Endothelial cell of umbilical vein (primary cell): ENCODE data around the gene GLRA2. TPM values are rescaled to one million over a fixed set of nuclear protein-coding genes. Genes with fewer than 3 reads are reported as not detected.

ENCODE experiments used
- BruUV-seq: library from RNA; stranded (reverse); fragments of 400-500 nt; replicated peaks from 2 replicates; lab custom pipeline; 2021; lab: Mats Ljungman, UMichigan
- CTCF ChIA-PET: fragments of 300-600, 350-600 bp; sonication (Branson Sonifier 250); formaldehyde crosslinking; loops from one replicate; lab custom pipeline; 2021; ENCODE audit warnings: antibody characterized with exemption, inconsistent platforms; lab: Charles Lee
- POLR2A ChIA-PET: fragments of 300-600, 350-600 bp; sonication (Branson Sonifier 250); formaldehyde crosslinking; loops from one replicate; lab custom pipeline; 2021; ENCODE audit warnings: antibody characterized with exemption, inconsistent platforms; lab: Charles Lee
- DNase-seq: peaks from one replicate; pipeline ENCODE4 v3.0.0-alpha.2; 2011; ENCODE audit warnings: low read depth, low spot score
- FAIRE-seq: peaks from 2 replicates; lab custom pipeline; 2011; peaks lifted over from hg19 to GRCh38; lab: Jason Lieb, UNC
- H2AFZ ChIP-seq: 2 replicates; pipeline ENCODE4 v1.6.0; 2012; ENCODE audit warnings: low read depth, low read length, control low read depth, inconsistent platforms
- H3K27ac ChIP-seq: 2 replicates; pipeline ENCODE4 v1.5.1; 2011; ENCODE audit warnings: low read depth, mild to moderate bottlenecking, control low read depth, low read length, moderate library complexity; ENCODE audit not compliant: insufficient read depth
- H3K27me3 ChIP-seq, 2 experiments: 2 replicates each; pipeline versions ENCODE4 v1.6.0 to v1.6.1; 2011; ENCODE audit warnings: low read length in 2 of 2, mixed read lengths in 1 of 2; ENCODE audit not compliant: control insufficient read depth in 2 of 2, insufficient read depth in 2 of 2
- H3K36me3 ChIP-seq, 2 experiments: 2 replicates in 1 of 2; 3 replicates in 1 of 2; pipeline ENCODE4 v1.5.1; 2011; ENCODE audit warnings: low read length in 2 of 2, mild to moderate bottlenecking in 1 of 2, moderate library complexity in 1 of 2; ENCODE audit not compliant: control insufficient read depth in 2 of 2, insufficient read depth in 2 of 2; ENCODE audit errors: extremely low read depth in 1 of 2
- H3K4me1 ChIP-seq: 3 replicates; pipeline ENCODE4 v1.5.1; 2011; ENCODE audit warnings: mild to moderate bottlenecking, low read length; ENCODE audit not compliant: control insufficient read depth, insufficient read depth; ENCODE audit errors: extremely low read depth
- H3K4me2 ChIP-seq: 2 replicates; pipeline ENCODE4 v1.6.1; 2011; ENCODE audit warnings: low read length, control low read depth, mixed read lengths; ENCODE audit not compliant: insufficient read depth
- H3K4me3 ChIP-seq, 3 experiments: fragments of 200-600 bp in 1 of 3; sonication (generic), shearing (Covaris generic) in 1 of 3; replicated peaks in 1 of 3; 2 replicates each; pipeline ENCODE4 v1.5.1; 2011 to 2016; ENCODE audit warnings: control low read depth in 3 of 3, low read length in 3 of 3, mild to moderate bottlenecking in 2 of 3, inconsistent platforms in 1 of 3, low read depth in 1 of 3, moderate library complexity in 1 of 3; ENCODE audit not compliant: insufficient read depth in 1 of 3
- H3K79me2 ChIP-seq: 2 replicates; pipeline ENCODE4 v1.6.0; 2012; ENCODE audit warnings: low read length, inconsistent platforms; ENCODE audit not compliant: control insufficient read depth, insufficient read depth
- H3K9ac ChIP-seq: replicated peaks from 2 replicates; pipeline ENCODE3; 2011; ENCODE audit warnings: low read length, control low read depth; ENCODE audit not compliant: insufficient read depth; ENCODE audit errors: extremely low read depth
- H3K9me1 ChIP-seq: replicated peaks from 3 replicates; pipeline ENCODE4 v1.6.0; 2011; ENCODE audit warnings: mild to moderate bottlenecking, low read length; ENCODE audit not compliant: control insufficient read depth, insufficient read depth; ENCODE audit errors: extremely low read depth
- H3K9me3 ChIP-seq: replicated peaks from 2 replicates; pipeline ENCODE4 v1.5.1; 2012; ENCODE audit warnings: low read length, inconsistent platforms; ENCODE audit not compliant: control insufficient read depth, insufficient read depth
- H4K20me1 ChIP-seq: replicated peaks from 2 replicates; pipeline ENCODE3; 2011; ENCODE audit warnings: mild to moderate bottlenecking, low read length; ENCODE audit not compliant: control insufficient read depth, insufficient read depth; ENCODE audit errors: extremely low read depth
- CTCF ChIP-seq, 2 donors: IDR thresholded peaks; 1 replicate in 1 of 2; 2 replicates in 1 of 2; pipeline ENCODE4 v1.5.1; 2011; ENCODE audit warnings: low read length in 2 of 2, mild to moderate bottlenecking in 2 of 2, moderate library complexity in 2 of 2, control low read depth in 1 of 2, inconsistent platforms in 1 of 2, low read depth in 1 of 2; ENCODE audit not compliant: insufficient read depth in 1 of 2; ENCODE audit errors: extremely low read depth in 1 of 2
- EZH2 ChIP-seq: IDR thresholded peaks from 2 replicates; pipeline ENCODE4 v1.6.1; 2012; ENCODE audit warnings: borderline replicate concordance, low read depth, mild to moderate bottlenecking, moderate library complexity, low read length, inconsistent platforms; ENCODE audit not compliant: severe bottlenecking
- FOS ChIP-seq: IDR thresholded peaks from 2 replicates; pipeline ENCODE4 v1.6.1; 2011; ENCODE audit warnings: mild to moderate bottlenecking, low read length, moderate library complexity, borderline replicate concordance; ENCODE audit not compliant: insufficient read depth
- GATA2 ChIP-seq: IDR thresholded peaks from 2 replicates; pipeline ENCODE4 v1.7.0; 2011; ENCODE audit warnings: low read depth, mild to moderate bottlenecking, moderate library complexity, mixed read lengths, low read length; ENCODE audit not compliant: insufficient read length, insufficient read depth
- JUN ChIP-seq: IDR thresholded peaks from 2 replicates; pipeline ENCODE4 v1.6.1; 2011; ENCODE audit warnings: borderline replicate concordance, low read depth; ENCODE audit not compliant: insufficient read length, insufficient read depth
- MAX ChIP-seq: IDR thresholded peaks from 2 replicates; pipeline ENCODE4 v1.6.1; 2011; ENCODE audit not compliant: insufficient read depth, insufficient read length
- MYC ChIP-seq: IDR thresholded peaks from one replicate; pipeline ENCODE4 v1.6.1; 2011; ENCODE audit warnings: mild to moderate bottlenecking, low read depth, low read length
- POLR2A ChIP-seq: IDR thresholded peaks from 2 replicates; pipeline ENCODE4 v1.6.1; 2012; ENCODE audit warnings: low read depth, mild to moderate bottlenecking, control low read depth, low read length
- POLR2AphosphoS5 ChIP-seq: IDR thresholded peaks from 2 replicates; pipeline ENCODE4 v1.6.1; 2012; ENCODE audit warnings: low read depth, mild to moderate bottlenecking, control low read depth, low read length, moderate library complexity; ENCODE audit not compliant: insufficient read depth
- dilution Hi-C: fragments of 300-500 bp; cut with MboI; formaldehyde crosslinking; loops from one replicate; pipeline ENCODE4 v1.15.0; 2019; ENCODE audit warnings: low sequenced_read_pairs; ENCODE audit not compliant: extremely low pct_ligation_motif_present
- intact Hi-C: fragments of 100-400 bp; cut with micrococcal nuclease; formaldehyde crosslinking; loops from one replicate; pipeline ENCODE4 v1.10.0; 2022
- polyA plus RNA-seq, 4 experiments: library from polyadenylated mRNA; depleted of rRNA in 3 of 4; stranded (reverse) in 3 of 4; unstranded in 1 of 4; fragments of >200 nt; gene quantifications; 2 replicates each; pipeline versions ENCODE4 v1.2.1 to v1.2.3, GENCODE V29; 2011 to 2012; ENCODE audit warnings: missing spikeins in 1 of 4
- total RNA-seq: library from RNA; stranded (reverse); gene quantifications from 2 replicates; pipeline ENCODE4 v1.2.3, GENCODE V29; 2021

GLRA2 gene
- total and polyA plus RNA-seq, 2 donors (not counting 3 experiments of a cell fraction or from before 2014, with no cell fraction given): not detected

GRCh38 chrX:14496674-14497073, 32.7 kb upstream of the GLRA2 start:
- Histone ChIP-seq H3K36me3 (no peaks in the 10 kb centered on the region), H3K27me3 (no peaks in the 10 kb centered on the region), H3K4me2 (no peak overlapping the region), H3K9me1 (no peaks in the 10 kb centered on the region), H3K4me3 (no peak overlapping the region), H3K27ac (no peak overlapping the region), H3K9me3 (no peaks in the 10 kb centered on the region), H3K4me1 (no peaks in the 10 kb centered on the region), H3K9ac (no peak overlapping the region), H4K20me1 (no peaks in the 10 kb centered on the region), H3K79me2 (no peaks in the 10 kb centered on the region), H2AFZ (no peak overlapping the region)
- FAIRE-seq (no peak), DNase-seq (no peak)
- CTCF ChIA-PET: no interaction called here
- intact Hi-C loops: no loop called here
- POLR2A ChIA-PET: no interaction called here
- TF ChIP-seq MAX (no peak), GATA2 (no peak), MYC (no peak), POLR2AphosphoS5 (no peak), FOS (no peak), CTCF (IDR thresholded peaks at IDR 0.05; ENCODE audit: extremely low read depth in 1 of 2, insufficient read depth in 1 of 2, low read depth in 1 of 2, low read length in 2 of 2) (no peak), EZH2 (no peak), POLR2A (no peak), JUN (no peak)
- dilution Hi-C loops: no loop called here
- no TSS peak for BruUV-seq
